ENCODE results near the gene ORM2.

The ORM2 gene

DNA sequence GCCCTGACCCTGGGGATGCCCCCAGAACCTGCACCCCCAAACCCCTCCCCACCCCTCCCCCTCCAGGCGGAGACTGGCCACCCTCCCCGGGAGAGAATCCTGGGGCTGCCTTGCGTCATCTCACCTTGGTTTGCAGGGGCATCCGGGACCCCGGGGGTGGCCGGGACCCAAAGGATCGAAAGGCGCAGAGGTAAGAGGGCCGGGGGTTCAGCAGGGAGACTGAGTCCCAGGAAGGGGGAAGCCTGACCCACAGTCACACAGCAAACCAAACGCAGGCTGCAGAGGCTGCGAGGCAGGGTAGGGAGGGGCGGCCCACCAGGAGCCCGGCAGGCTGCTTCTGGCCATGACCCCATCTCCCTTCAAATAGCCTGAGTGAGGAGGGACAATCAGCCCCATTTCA is 40.6 kb upstream of the ORM2 start:
- TF ChIP-seq, protein P1, sequence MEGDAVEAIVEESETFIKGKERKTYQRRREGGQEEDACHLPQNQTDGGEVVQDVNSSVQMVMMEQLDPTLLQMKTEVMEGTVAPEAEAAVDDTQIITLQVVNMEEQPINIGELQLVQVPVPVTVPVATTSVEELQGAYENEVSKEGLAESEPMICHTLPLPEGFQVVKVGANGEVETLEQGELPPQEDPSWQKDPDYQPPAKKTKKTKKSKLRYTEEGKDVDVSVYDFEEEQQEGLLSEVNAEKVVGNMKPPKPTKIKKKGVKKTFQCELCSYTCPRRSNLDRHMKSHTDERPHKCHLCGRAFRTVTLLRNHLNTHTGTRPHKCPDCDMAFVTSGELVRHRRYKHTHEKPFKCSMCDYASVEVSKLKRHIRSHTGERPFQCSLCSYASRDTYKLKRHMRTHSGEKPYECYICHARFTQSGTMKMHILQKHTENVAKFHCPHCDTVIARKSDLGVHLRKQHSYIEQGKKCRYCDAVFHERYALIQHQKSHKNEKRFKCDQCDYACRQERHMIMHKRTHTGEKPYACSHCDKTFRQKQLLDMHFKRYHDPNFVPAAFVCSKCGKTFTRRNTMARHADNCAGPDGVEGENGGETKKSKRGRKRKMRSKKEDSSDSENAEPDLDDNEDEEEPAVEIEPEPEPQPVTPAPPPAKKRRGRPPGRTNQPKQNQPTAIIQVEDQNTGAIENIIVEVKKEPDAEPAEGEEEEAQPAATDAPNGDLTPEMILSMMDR (conservative IDR thresholded peaks at IDR 0.05; ENCODE audit: low read length): no peak
- DNase-seq (ENCODE audit: low read depth): no peak
- no peak overlapping the region for H3K4me3 ChIP-seq (ENCODE audit: low read length)

- TF ChIP-seq, protein P1 (conservative IDR thresholded peaks at IDR 0.05; ENCODE audit: low read length): no peak
- no peak overlapping the region for H3K4me3 ChIP-seq (ENCODE audit: low read length)
- no peak for DNase-seq (ENCODE audit: low read depth)
These were observed 39.8 kb upstream of the ORM2 start for GRCh38 chr9:114289571-114290481.

- DNase-seq (ENCODE audit: low read depth): no peak
- H3K4me3 ChIP-seq (ENCODE audit: low read length): no peak overlapping the region
- TF ChIP-seq, protein P1 (conservative IDR thresholded peaks at IDR 0.05; ENCODE audit: low read length): no peak
These were observed 39.1 kb upstream of the ORM2 start for GRCh38 chr9:114290561-114290986.

DNA sequence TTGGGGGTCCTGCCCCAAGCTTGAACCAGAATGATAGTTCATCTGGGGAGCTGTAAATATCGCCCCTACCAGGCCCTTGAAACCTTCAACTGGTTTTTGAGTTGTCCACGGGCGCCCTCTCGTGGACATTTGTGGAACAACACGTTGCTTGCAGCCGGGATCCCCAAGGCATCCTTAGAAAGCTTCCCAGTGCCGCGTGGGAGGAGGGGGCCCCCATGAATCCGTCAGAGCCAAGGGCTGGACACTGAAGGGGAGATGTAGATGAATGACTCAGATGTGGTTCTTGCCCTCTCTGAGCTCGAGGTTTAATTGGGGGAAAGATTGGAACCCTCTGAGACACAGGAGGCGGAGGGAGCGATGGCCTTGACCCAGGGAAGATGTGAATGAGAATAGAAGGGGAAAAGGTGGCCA is 38.6 kb upstream of the ORM2 start:
- peak; percentile 58 for DNase-seq (ENCODE audit: low read depth)
- TF ChIP-seq, protein P1 (conservative IDR thresholded peaks at IDR 0.05; ENCODE audit: low read length): peak; percentile 80

DNA sequence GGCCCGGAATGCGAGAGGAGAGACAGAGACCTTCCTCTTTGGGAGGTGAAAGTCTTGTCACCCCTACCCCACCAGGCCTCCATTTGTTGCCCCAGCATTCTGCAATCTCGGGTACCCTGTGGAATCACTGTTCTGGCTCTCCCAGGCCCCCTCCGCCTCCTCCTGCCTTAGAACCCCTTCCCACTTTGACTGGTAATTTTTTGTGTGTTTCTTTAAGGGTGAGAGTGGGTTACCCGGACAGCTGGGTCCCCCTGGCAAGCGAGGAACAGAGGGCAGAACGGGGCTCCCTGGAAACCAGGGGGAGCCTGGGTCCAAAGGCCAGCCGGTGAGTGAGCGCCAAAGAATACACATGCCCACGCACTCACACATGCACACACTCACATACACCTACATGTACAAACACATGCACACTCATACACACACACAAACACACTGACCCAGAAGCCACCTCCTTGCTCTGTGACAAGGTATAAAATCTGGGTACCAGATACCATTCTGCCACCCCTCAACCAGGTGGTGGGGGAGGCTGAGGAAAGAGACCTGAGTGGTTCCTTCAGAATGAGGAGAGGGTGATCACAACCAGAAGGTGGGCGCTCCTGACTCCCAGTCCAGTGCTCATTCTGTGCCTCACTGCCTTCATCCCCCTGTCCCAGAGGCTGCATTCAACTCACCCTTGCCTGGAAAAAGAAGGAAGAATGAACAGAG is 37.6 kb upstream of the ORM2 start:
- no peak overlapping the region for H3K4me3 ChIP-seq (ENCODE audit: low read length)
- TF ChIP-seq, protein P1 (conservative IDR thresholded peaks at IDR 0.05; ENCODE audit: low read length): no peak
- no peak for DNase-seq (ENCODE audit: low read depth)

More for the DNA sequence above, 38.6 kb upstream of the ORM2 start:
- H3K4me3 ChIP-seq (ENCODE audit: low read length): no peak overlapping the region

DNA sequence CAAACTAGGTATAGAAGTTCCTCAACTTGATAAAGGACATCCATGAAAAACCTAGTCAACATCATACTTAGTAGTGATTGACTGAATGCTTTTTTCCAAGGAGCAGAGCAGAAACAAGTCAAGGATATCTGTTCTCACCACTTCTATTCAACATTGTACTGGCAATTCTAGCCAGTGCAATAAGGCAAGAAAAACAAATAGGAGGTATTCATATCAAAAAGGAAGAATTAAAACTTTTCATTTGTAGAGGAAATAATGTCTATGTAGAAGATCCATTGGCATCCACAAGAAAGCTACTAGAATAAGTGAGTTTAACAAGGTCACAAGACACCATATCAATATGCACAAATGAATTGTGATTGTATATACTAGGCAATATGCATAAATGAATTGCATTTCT is 35.0 kb upstream of the ORM2 start:
- TF ChIP-seq, protein P1 (conservative IDR thresholded peaks at IDR 0.05; ENCODE audit: low read length): no peak
- H3K4me3 ChIP-seq (ENCODE audit: low read length): no peak overlapping the region
- DNase-seq (ENCODE audit: low read depth): no peak

Data from AG10803 (cell line).